Fibroblast of mammary gland (primary cell): ENCODE data around the gene SAV1.
"Not testable (repeated sequence)": the region's sequence is repeated elsewhere in the genome, so short reads cannot be mapped to it uniquely, and the experiment has no call there.

Experiments
- DNase-seq: peaks from one replicate; pipeline ENCODE4 v3.0.0-alpha.2; 2010; ENCODE audit warnings: low read depth
- H3K4me3 ChIP-seq: 2 replicates; pipeline ENCODE4 v1.5.1; 2011; ENCODE audit warnings: low read depth, mild to moderate bottlenecking, low read length, moderate library complexity; ENCODE audit not compliant: control insufficient read depth
- CTCF ChIP-seq: conservative IDR thresholded peaks from 2 replicates; pipeline ENCODE4 v1.5.1; 2011; ENCODE audit warnings: low read depth, low read length, inconsistent platforms; ENCODE audit not compliant: control insufficient read depth, insufficient read depth

Gene SAV1

GRCh38 chr14:50647753-50648152 is 20.4 kb downstream of the SAV1 start:
- DNase-seq: peak; percentile 56
- no peak for TF ChIP-seq CTCF
- H3K4me3 ChIP-seq: no peak overlapping the region

GRCh38 chr14:50647282-50647681 is 20.8 kb downstream of the SAV1 start:
- no peak overlapping the region for H3K4me3 ChIP-seq
- DNase-seq: no peak
- no peak for TF ChIP-seq CTCF

GRCh38 chr14:50635141-50635540 is 33.0 kb downstream of the SAV1 start:
- TF ChIP-seq CTCF: no peak
- no peak overlapping the region for H3K4me3 ChIP-seq
- DNase-seq: no peak

GRCh38 chr14:50633954-50634353 is 34.2 kb downstream of the SAV1 start:
- TF ChIP-seq CTCF: no peak
- no peak for DNase-seq
- no peak overlapping the region for H3K4me3 ChIP-seq

- H3K4me3 ChIP-seq: no peak overlapping the region
- TF ChIP-seq CTCF: no peak
- no peak for DNase-seq
These were observed 36.7 kb downstream of the SAV1 start for GRCh38 chr14:50631408-50631821.

GRCh38 chr14:50624947-50625346 is 43.2 kb downstream of the SAV1 start:
- not testable (repeated sequence) for H3K4me3 ChIP-seq, DNase-seq

GRCh38 chr14:50624447-50624846 is 43.7 kb downstream of the SAV1 start:
- no peak for DNase-seq
- TF ChIP-seq CTCF: no peak

More at GRCh38 chr14:50624447-50624846, 43.7 kb downstream of the SAV1 start:
- H3K4me3 ChIP-seq: no peak overlapping the region
